ENCODE data around the gene PTPRM. TPM values are rescaled to one million over a fixed set of nuclear protein-coding genes. Genes with fewer than 3 reads are reported as not detected.
A peak's percentile ranks its signal among the peaks of the same experiment; 100 is the strongest.

PTPRM gene
- total and polyA plus RNA-seq, 4 donors: 61.1 to 146 (median 87.5) TPM

- H3K9ac ChIP-seq (ENCODE audit: insufficient read depth in 1 of 2, low read length in 2 of 2): no peak overlapping the region
- no peak overlapping the region for H3K27ac ChIP-seq (ENCODE audit: low read depth in 1 of 2, low read length in 1 of 2)
- no peak overlapping the region for H3K4me3 ChIP-seq
- DNase-seq (no peak), ATAC-seq (ENCODE audit: insufficient read depth, low FRiP score) (no peak)
- H3K4me1 ChIP-seq (ENCODE audit: control insufficient read depth in 5 of 5, insufficient read depth in 5 of 5, low read length in 5 of 5): peaks cover 0 to 26% (median 0%) of the 10 kb centered on the region in 5 donors
- WGBS, 2 donors: 64 to 71% methylated on average over 4 of the region's 4 CpGs
- TF ChIP-seq CTCF (IDR thresholded peaks at IDR 0.05; ENCODE audit: control extremely low read depth, extremely low read depth): no peak
- no peaks in the 10 kb centered on the region for H3K9me3 ChIP-seq (ENCODE audit: control insufficient read depth in 4 of 4, insufficient read depth in 3 of 4, low read length in 3 of 4)
- no peaks in the 10 kb centered on the region for H3K36me3 ChIP-seq (ENCODE audit: control insufficient read depth in 4 of 4, insufficient read depth in 4 of 4, low read length in 4 of 4)
- H3K27me3 ChIP-seq (ENCODE audit: control insufficient read depth in 3 of 3, insufficient read depth in 3 of 3, low read length in 2 of 3): no peaks in the 10 kb centered on the region
Observed at GRCh38 chr18:7775128-7775527, 208.0 kb downstream of the PTPRM start.

DNA sequence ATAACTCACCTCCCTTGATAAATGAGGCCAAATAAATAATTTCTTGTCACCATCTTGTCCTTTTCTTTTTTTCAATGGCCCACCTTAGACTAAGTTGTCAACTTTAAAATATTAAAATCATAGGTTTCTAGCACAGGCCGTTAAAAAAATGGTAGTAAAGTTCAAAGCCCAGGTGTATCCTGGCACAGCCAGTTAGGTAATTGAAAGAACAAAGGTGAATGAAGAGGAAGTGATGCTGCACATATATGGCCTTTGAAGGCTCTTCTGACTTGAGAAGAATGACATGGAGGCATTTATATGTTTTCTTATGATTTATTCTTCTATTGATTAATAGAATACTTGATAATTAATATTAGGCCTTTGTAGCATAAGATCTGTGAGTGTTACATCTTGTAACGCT lies 208.7 kb downstream of the PTPRM start:
- H3K9ac ChIP-seq (ENCODE audit: insufficient read depth in 1 of 2, low read length in 2 of 2): no peak overlapping the region
- no peak overlapping the region for H3K4me3 ChIP-seq
- ATAC-seq (ENCODE audit: insufficient read depth, low FRiP score): no peak
- 82 to 87% methylated on average over 2 of the region's 2 CpGs for WGBS, 2 donors
- no peak for DNase-seq
- no peak overlapping the region for H3K27ac ChIP-seq (ENCODE audit: low read depth in 1 of 2, low read length in 1 of 2)
- no peaks in the 10 kb centered on the region for H3K27me3 ChIP-seq (ENCODE audit: control insufficient read depth in 3 of 3, insufficient read depth in 3 of 3, low read length in 2 of 3)
- peaks cover 0 to 19% (median 0%) of the 10 kb centered on the region in 5 donors for H3K4me1 ChIP-seq (ENCODE audit: control insufficient read depth in 5 of 5, insufficient read depth in 5 of 5, low read length in 5 of 5)
- H3K36me3 ChIP-seq (ENCODE audit: control insufficient read depth in 4 of 4, insufficient read depth in 4 of 4, low read length in 4 of 4): no peaks in the 10 kb centered on the region
- H3K9me3 ChIP-seq (ENCODE audit: control insufficient read depth in 4 of 4, insufficient read depth in 3 of 4, low read length in 3 of 4): no peaks in the 10 kb centered on the region
- no peak for TF ChIP-seq CTCF (IDR thresholded peaks at IDR 0.05; ENCODE audit: control extremely low read depth, extremely low read depth)

DNA sequence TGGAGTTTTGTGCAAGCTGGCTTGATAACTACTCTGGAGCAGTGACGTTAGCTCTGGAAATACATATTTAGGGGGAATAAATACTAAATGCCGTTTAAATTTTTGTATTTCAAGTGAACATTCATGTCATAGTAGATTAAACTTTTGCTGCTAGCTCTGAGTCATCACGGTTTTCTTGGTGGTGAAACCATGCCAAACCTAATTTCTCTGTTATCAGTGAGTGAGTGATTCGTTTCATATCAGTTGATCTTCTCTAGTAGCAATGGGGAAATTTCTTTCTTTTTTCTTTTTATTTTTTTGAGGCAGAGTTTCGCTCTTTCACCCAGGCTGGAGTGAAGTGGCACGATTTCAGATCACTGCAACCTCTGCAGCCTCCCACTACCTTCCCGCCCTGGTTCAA lies 211.1 kb downstream of the PTPRM start:
- no peak overlapping the region for H3K27ac ChIP-seq (ENCODE audit: low read depth in 1 of 2, low read length in 1 of 2)
- WGBS, 2 donors: 79 to 86% methylated on average over 7 of the region's 7 CpGs
- DNase-seq: peak in 1 of 3 donors; percentile 40
- no peak for ATAC-seq (ENCODE audit: insufficient read depth, low FRiP score)
- H3K9ac ChIP-seq (ENCODE audit: insufficient read depth in 1 of 2, low read length in 2 of 2): no peak overlapping the region
- no peaks in the 10 kb centered on the region for H3K36me3 ChIP-seq (ENCODE audit: control insufficient read depth in 4 of 4, insufficient read depth in 4 of 4, low read length in 4 of 4)
- H3K27me3 ChIP-seq (ENCODE audit: control insufficient read depth in 3 of 3, insufficient read depth in 3 of 3, low read length in 2 of 3): no peaks in the 10 kb centered on the region
- no peak for TF ChIP-seq CTCF (IDR thresholded peaks at IDR 0.05; ENCODE audit: control extremely low read depth, extremely low read depth)
- H3K4me1 ChIP-seq (ENCODE audit: control insufficient read depth in 5 of 5, insufficient read depth in 5 of 5, low read length in 5 of 5): peaks cover 0 to 6% (median 0%) of the 10 kb centered on the region in 5 donors
- no peaks in the 10 kb centered on the region for H3K9me3 ChIP-seq (ENCODE audit: control insufficient read depth in 4 of 4, insufficient read depth in 3 of 4, low read length in 3 of 4)
- H3K4me3 ChIP-seq: no peak overlapping the region

DNA sequence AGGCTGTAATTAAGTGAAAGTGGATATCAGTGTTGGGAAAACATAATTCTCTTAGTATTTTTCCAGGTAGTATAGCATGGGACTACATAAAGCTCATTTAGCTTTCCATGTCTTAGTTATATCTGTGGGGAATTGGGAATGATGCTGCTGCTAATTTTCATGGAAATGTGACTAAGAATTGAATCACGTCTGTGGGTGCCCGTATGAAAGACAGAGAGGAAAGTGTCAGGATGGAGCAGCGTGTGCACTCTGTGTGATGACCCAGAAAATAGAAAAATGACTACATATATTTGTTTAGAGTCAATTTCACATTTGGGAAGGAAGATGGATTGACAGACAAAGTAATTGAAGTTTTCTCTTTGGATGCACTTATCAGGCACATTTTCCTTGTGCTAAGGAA lies 212.1 kb downstream of the PTPRM start:
- TF ChIP-seq CTCF (IDR thresholded peaks at IDR 0.05; ENCODE audit: control extremely low read depth, extremely low read depth): no peak
- Histone ChIP-seq H3K4me3 (no peak overlapping the region), H3K9me3 (ENCODE audit: control insufficient read depth in 4 of 4, insufficient read depth in 3 of 4, low read length in 3 of 4) (peaks cover 0 to 1% (median 0%) of the 10 kb centered on the region in 4 donors), H3K36me3 (ENCODE audit: control insufficient read depth in 4 of 4, insufficient read depth in 4 of 4, low read length in 4 of 4) (no peaks in the 10 kb centered on the region), H3K4me1 (ENCODE audit: control insufficient read depth in 5 of 5, insufficient read depth in 5 of 5, low read length in 5 of 5) (peaks cover 0 to 6% (median 0%) of the 10 kb centered on the region in 5 donors), H3K27ac (ENCODE audit: low read depth in 1 of 2, low read length in 1 of 2) (no peak overlapping the region), H3K27me3 (ENCODE audit: control insufficient read depth in 3 of 3, insufficient read depth in 3 of 3, low read length in 2 of 3) (no peaks in the 10 kb centered on the region), H3K9ac (ENCODE audit: insufficient read depth in 1 of 2, low read length in 2 of 2) (no peak overlapping the region)
- DNase-seq: no peak
- WGBS, 2 donors: 93 to 94% methylated on average over 3 of the region's 3 CpGs
- ATAC-seq (ENCODE audit: insufficient read depth, low FRiP score): no peak

All from lung (tissue), 12 donors.